HG03139 (cell line): ENCODE results near the gene UHRF2.
"Not testable (repeated sequence)": the region's sequence is repeated elsewhere in the genome, so short reads cannot be mapped to it uniquely, and the experiment has no call there.

Experiments
- ATAC-seq: cut with Tn5 transposase; IDR thresholded peaks from one replicate; pipeline ENCODE4 v1.9.1; 2021; ENCODE audit not compliant: unreplicated experiment

Gene UHRF2

DNA sequence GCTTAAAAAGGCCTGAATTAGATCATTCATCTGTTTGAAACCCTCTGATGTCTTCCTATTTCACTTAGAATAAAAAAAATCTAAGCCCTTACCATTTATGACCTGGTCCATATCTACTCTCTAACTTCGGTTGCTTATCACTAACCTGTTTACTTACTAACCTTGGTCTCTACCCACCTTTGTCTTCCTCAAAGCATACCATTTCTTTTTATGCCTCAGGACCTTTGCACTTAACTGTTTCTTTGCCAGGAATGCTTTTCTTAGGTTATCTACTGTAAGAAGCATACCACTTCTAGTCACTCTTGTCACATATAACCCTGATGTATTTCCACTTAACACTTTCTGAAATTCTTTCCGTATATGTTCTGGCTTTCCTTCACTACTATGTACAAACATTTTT, 67.0 kb downstream of the UHRF2 start:
- no peak for ATAC-seq

DNA sequence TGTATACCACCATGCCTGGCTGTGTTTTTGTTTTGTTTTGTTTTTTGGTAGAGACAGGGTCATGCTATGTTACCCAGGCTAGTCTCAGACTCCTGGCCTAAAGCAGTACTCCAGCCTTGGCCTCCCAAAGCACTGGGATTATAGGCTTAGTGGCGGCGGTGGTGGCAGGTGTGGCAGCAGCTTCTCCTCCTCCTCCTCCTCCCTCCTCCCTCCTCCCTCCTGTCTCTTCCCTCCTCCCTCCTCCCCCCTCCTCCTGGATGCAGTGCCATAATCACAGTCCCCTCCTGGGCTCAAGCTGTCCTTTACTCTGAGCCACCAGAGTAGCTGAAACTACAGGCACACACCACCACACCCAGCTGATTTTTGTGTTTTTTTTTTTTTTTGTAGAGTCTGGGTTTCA, 71.2 kb downstream of the UHRF2 start:
- ATAC-seq, result no peak

DNA sequence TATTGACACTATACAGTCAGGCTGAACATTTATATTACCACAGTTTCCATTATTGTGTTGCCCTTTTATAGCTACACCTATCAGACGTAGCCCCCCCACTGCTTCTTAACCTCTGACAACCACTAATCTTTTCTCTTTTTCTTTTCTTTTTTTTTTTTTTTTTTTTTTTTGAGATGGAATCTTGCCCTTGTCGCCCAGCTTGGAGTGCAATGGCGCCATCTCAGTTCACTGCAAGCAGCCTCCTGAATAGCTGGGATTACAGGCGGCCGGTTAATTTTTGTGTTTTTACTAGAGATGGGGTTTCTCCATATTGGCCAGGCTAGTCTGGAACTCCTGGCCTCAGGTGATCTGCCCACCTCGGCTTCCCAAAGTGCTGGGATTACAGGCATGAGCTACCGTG, 75.4 kb downstream of the UHRF2 start:
- ATAC-seq, result no peak

DNA sequence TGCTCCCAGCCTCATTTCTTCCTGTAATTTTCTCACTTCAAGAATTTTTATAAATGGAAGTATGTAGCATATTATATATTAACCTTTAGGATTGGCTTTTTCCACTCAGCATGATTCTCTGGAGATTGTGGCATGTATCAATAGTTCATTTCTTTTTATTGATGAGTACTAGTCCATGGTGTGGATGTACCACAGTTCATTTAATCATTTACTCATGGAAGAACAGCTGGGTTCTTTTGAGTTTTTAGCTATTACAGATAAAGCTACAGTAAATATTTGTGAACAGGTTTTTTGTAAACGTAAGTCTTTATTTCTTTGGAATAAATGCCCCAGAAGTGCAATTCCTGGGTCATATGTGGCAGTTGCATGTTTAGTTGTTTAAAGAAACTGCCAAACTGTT, 76.1 kb downstream of the UHRF2 start:
- ATAC-seq, result no peak

DNA sequence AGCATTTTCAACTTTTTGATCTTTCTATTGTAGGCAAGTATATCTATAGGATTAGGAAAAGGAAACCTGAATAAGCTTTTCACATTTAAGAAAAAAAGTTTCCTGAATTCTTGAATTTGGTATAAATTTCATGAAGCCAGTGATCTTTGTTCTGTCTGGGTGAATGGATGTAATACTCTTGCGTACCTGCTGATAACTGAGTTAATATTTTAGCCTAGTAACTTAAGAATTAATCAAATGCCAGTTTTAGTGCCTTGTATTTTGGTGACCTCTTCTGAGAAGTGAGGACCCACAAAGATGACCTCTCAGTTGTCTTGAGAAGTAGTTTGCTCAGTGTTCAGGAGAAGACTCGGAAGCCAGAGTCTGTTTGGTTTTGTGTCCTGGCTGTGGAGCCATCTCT, 77.9 kb downstream of the UHRF2 start:
- ATAC-seq, result no peak

DNA sequence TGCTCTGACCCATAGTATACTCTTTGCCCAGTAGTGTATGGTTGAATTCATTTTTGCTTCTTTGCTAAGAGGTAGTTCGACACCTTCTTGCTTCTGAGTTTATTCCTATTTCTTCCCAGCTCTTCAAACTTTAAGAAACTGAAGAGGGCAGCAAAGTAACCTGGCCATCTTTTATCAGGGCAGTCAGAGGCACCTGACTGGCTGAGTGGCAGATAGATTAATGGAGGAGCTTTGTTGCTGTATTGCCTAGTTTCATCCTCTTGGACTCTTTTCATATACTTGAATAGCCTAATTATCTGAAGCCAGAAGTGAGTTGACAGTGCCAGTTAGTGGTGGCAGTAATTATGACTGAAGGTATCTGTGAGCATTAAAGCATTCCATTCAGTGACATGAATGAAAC, 82.5 kb downstream of the UHRF2 start:
- no peak for ATAC-seq

DNA sequence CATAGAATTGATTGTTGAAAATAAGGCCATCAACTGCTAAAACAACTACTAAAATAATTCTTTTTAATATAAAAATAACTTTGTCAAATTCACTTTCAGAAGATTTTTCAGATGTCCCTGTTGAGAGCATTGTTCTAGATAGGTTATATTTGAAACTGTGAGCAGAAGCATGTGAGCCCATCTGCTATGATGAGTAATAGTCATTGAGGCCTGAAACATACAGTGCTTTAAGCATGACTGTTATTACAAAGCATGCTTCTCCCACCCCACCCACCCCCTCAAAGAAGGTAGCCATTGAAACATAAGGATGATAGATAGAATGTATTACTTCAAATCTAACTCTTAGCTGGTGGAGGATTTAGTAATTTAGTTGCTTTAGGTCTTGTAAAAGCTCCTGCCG, 86.0 kb downstream of the UHRF2 start:
- ATAC-seq, result no peak

DNA sequence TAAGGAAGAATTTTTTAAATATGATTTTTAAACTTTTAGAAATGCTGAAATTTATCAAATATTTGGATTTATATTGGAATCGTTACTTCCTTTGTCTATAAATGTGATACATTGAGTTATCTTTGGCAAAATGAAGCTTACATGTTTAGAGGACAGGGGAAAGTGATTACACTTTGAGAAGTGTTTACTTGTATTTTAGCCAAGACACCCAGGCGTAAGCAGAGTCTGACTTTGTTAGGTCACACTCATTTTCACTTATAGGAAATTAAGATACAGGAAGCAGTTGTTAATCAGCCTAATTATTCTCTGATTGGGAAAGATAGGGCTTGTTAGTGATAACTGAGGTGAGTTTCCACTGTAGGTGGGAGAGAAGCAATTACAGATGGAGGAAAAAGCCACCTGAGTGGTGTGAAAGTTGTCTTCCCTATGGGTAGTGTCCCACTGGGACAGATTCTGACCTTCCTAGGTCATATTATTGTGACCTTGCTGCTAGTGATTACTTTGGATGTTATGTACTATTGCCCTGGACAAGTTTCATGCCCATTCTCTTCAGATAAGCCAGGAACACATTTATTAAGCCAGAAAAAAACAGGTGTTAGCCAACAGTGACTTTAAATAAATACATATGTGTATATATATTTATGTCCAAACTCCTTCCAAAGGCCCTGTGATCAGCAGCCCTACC, 88.7 kb downstream of the UHRF2 start:
- ATAC-seq, result no peak

DNA sequence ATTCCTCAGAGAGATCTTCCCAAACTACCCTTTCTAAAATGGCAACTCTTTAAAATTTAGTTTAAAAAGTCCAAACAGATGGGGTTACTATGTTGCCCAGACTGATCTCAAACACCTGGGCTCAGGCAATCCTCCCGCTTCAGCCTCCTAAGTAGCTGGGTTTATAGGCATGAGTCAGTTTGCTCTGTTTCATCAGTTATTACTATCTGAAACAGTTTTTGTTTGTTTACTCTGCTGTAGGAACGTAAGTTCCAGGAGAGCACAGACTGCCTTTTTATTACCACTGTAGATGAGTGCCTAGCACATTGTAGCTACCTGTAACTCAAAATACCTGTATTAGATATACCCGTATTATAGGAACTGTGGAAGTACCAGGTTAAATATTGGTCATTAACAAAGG, 89.4 kb downstream of the UHRF2 start:
- no peak for ATAC-seq

DNA sequence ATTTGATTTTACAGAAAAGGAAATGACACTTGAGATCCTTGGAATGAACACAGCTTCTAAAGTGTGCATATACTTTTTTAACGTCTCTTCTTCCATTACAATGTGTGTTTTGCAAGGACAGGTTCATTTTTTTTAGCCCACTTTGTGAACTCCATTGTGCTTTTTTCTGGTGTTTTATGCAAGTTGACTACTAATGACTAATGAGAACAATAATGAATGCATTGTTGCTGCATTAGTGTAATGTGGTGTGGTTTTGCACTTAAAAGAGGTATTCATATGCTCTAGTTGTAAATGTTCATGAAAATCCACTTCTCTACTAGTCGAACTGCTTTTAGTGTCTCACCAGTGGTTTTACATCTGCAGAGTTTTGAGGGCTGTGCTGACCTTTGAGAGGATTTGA, 93.6 kb downstream of the UHRF2 start:
- ATAC-seq, result no peak

DNA sequence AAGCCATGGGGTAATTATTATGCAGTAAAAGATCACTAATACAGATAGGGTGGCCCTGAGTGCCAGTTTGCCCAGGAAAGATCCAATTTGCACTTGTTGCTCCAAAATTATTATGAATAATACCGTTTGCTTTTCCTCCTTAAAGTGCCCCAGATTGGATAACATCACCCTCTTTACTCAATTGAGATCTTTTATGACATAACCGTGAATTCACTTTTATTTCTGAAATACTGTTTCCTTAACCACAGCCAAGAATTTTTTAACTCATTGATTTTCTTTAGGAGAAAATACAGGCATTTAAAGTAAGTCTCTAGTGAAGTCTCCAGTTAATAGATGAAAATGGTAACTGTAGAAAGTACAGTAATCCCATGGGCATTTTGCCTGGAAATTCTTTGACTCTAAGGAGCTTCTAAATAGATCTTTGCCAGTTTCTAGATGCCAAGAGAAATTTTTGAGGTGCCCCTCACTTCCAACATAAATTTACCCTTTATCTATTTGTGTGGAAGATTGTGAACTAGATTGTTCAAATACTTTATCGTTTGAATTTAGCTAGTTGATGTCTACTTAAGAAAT, 99.2 kb downstream of the UHRF2 start:
- no peak for ATAC-seq

DNA sequence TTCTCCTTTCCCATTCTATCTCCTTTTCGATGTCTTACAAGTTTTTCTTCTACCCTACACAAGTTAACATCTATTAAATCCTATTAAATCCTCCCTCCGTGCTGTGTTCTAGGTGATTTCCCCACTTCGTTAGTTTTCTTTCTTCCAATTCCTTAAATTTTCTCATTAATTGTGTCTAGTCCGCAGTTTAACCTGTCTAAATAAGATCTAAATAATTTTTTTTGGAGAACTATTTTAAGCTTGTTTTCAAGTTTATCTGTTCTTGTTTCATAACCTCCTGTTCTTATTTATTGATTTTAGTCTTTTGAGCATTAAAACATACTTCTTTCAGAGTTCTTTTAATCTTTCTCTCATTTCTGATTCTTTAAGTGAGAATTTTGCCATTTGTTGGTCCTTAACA, 109.3 kb downstream of the UHRF2 start:
- ATAC-seq, result no peak

DNA sequence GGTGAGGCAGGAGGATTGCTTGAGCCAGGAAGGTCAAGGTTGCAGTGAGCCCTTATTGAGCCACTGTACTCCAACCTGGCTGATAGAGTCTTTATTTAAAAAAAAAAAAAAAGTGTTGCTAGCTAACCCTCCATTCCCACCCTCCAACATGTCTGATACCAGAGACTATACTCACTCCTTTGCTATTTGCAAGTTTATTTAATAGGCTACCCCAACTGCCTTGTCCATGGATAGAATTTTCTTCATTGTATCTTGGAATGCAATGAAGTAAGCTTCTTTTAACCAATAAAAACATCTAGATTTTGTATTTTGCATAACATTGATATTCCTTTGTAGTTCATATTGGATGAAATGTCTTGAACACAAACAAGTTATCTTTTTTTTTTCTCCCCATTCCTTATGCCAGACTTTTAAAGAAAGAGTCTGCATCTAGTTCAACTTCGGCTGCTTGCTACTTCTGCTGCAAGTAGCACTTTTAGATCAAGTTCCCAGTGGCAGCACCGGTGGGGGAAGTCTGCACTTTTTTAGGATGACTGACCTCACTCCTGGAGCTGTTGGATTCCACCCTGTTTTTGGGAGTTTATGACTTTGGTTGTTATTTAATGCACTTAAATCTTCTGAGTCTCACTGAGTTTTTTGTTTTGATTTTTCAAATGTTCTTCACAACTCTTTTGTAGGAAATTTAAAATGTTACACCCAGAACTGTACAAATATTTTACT, 112.5 kb downstream of the UHRF2 start:
- ATAC-seq, result no peak

DNA sequence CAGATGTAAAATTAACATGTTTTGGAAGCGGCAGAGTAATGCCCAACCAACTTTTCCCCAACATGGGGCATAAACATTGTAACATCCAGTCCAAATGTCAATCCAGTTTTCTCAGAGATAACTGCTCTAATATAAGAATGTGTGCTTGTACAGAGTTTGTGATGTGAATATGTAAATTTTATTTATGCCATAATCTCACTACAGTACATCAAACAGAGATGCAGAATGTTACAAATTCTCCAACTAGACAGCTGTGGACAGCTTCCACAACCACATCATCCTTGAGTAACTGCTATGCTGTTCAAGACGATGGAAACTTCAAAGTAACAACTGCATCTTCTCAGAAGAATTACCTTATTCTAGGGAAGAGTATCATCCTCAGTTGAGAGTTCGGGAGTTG, 122.6 kb downstream of the UHRF2 start:
- no peak for ATAC-seq

DNA sequence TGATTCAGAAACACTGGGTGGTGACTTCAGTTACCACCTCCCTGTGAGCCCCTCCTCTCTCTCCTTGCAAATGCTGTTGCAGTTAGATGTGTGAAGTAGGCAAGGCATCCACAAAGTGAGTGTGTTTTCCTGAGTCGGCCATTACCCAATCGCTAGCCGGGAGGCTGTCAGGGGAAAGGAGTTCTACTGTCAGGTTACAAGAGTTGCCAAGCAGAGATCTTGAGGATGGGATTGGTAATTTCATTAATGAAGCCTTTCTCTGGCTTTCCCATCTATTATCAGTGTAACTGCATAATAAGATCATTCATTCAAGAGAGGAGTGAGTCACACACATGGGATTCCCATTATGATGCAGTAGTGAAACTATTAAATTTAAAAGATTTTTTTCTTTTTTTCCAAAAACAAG, 125.7 kb downstream of the UHRF2 start:
- no peak for ATAC-seq

DNA sequence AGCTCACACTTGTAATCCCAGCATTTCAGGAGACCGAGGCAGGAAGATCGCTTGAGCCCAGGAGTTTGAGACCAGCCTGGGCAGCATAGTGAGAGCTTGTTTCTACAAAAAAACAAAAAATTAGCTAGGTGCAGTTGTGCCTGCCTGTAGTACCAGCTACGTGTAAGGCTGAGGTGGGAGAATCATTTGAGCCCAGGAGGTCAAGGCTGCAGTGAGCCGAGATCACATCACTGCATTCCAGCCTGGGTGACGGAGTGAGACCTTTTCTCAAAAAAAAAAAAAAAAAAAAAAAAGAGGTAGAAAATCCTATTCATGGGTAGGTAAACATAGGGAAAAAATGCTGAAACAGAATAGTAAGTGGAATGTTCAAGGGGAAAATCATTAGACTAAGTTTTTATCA, 129.6 kb downstream of the UHRF2 start:
- not testable (repeated sequence) for ATAC-seq

DNA sequence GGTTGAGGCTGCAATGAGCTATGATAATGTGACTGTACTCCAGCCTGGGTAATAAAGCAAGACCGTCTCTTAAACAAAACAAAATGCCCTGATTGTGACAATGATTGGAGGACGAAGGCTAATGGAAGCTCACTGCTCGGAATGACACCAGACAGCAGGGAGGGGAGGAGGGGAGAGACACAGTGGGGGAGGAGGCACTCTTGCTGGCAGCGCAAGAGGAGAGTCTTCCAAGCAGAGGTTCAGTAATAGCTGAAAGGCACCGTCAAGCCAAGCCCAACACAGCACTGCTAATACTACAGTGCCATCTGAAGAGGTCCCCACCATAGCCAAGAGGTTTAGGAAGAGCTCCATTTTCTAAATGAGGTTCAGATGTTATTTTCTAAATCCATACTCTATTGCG, 130.2 kb downstream of the UHRF2 start:
- ATAC-seq, result no peak

DNA sequence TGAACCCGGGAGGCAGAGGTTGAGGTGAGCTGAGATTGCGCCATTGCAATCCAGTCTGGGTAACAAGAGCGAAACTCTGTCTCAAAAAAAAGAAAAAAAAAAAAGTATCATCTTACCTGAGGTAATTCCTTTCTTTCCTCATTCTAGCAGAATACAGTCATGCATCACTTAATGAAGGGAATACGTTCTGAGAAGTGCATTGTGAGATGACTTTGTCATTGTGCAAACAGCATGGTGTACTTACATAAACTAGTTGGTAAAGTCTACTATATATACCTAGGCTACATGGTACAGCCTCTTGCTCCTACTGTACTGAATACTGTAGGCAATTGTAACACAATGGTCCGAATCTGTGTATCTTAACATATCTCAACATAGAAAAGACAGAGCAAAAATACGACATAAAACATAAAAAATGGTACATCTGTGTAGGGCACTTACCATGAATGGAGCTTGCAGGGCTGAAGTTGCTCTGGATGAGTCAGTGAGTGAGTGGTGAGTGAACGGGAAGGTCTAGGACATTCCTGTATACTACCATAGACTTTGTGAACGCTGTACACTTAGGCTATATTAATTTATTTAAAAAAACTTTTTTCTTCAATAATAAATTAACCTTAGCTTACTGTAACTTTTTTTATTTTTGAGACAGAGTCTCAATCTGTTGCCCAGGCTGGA, 132.2 kb downstream of the UHRF2 start:
- ATAC-seq, result no peak

DNA sequence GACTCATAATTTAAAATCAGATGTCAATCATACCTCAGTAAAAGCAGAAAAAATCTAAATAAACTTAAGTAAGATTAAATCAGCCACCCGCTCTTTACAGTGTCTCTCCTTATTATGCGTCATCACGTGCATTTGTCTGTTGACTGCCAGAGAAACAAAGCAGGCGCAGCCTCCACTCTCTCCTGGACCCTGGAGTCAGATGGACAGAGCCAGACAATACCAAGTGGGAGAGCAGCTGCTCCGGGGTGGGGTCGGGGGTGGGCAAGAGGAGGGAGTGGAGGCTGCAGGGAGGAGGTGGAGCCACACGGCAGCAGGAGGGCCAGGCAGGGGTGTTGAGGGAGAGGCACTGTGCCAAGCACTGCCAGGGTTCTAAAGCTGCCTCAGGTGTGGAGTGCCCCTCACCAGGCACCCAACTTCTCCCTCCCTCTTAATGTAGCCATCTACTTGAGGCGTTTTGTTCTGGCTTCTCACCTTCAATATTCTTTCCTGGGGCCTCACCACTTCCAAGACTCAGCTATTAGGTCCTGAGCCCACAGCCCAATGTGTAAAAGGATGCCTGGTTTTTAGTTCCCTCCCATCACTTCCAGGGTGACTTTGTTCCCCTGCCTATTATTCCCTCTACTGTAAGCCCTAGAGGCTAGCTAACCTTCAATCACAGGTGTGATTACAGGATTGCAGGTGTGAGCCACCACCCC, 136.3 kb downstream of the UHRF2 start:
- ATAC-seq, result no peak

DNA sequence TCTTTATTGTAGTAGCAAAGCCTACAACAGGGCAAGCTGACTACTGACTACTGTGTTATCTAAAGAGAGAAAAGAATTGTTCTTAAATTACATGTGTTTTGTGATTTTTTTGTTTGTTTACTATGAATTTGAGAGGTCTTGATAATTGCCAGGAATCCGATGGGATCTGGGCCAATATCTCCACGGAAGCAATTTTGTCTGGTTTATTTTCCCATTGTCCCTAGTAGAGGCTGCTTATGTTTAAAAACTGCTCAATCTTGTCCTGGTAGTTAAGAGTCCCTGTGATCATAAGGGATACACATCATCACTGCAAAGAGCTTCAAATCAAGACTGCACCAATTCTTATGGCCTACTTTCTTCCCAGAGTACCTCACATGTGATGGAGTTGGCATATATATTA, 138.1 kb downstream of the UHRF2 start:
- no peak for ATAC-seq

DNA sequence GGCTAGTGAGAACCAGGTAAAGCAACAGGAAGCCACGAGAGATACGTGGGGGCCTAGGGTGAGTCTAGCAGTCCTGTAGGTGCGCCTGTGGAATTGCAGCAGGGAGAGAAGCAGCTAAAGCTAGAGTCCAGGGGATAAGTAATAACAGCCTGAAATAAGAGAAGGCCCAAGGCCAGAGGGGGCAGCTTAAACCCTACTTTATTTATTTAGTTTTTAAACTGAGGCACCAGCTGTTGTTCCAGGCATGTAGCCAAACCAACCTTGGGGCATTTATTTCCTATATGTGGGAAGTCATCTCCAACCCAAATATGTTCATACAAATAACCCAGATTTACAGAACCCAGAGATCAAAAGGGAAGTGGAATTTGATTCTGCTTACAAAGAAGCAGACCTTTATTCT, 139.0 kb downstream of the UHRF2 start:
- no peak for ATAC-seq
